ENCODE data around the gene HOXB8.

GRCh38 chr17:48626245-48627117 lies 11.4 kb upstream of the HOXB8 start, which contains the start of gene HOXB9:
- TF ChIP-seq CTCF (IDR thresholded peaks at IDR 0.05), result no peak
- TF ChIP-seq POLR2AphosphoS5 (IDR thresholded peaks at IDR 0.05; ENCODE audit: insufficient read depth in 1 of 2, low read depth in 1 of 2), result no peak
- TF ChIP-seq POLR2A (IDR thresholded peaks at IDR 0.05), result no peak
